ENCODE data around the gene UGP2. TPM values are rescaled to one million over a fixed set of nuclear protein-coding genes. Genes with fewer than 3 reads are reported as not detected.
"Not testable (repeated sequence)": the region's sequence is repeated elsewhere in the genome, so short reads cannot be mapped to it uniquely, and the experiment has no call there.

UGP2 gene
- polyA plus RNA-seq (ENCODE audit: insufficient read depth in 1 of 5, insufficient read length in 5 of 5, low replicate concordance in 1 of 5) = 100 to 1,000 TPM in 3 of 5 donors, 10 to 100 TPM in 2; 83.6 to 114 (median 101) TPM
- long read RNA-seq, donor 1, transcript UGP2-201 (10 exons, 2,338 nt) = minor isoform, 11 of 47 reads
- long read RNA-seq, donor 1, transcript UGP2-202 (10 exons, 2,136 nt) = major isoform, 18 of 47 reads
- long read RNA-seq, donor 1, partial matches to known transcripts = 17 of 47 reads
- long read RNA-seq, donor 1, other reads (novel, unspliced or antisense) = 0 of 47 reads
- long read RNA-seq, donor 2, transcript UGP2-202 (10 exons, 2,136 nt) = major isoform, 15 of 28 reads
- long read RNA-seq, donor 2, partial matches to known transcripts = 9 of 28 reads
- long read RNA-seq, donor 2, other reads (novel, unspliced or antisense) = 0 of 28 reads
- long read RNA-seq, donor 3, transcript UGP2-201 (10 exons, 2,338 nt) = major isoform, 7 of 31 reads
- long read RNA-seq, donor 3, transcript UGP2-202 (10 exons, 2,136 nt) = minor isoform, 6 of 31 reads
- long read RNA-seq, donor 3, partial matches to known transcripts = 17 of 31 reads
- long read RNA-seq, donor 3, other reads (novel, unspliced or antisense) = 0 of 31 reads
- long read RNA-seq, donor 4, transcript UGP2-202 (10 exons, 2,136 nt) = major isoform, 7 of 8 reads
- long read RNA-seq, donor 4, partial matches to known transcripts = 0 of 8 reads
- long read RNA-seq, donor 4, other reads (novel, unspliced or antisense) = 0 of 8 reads
- long read RNA-seq, donor 5, transcript UGP2-201 (10 exons, 2,338 nt) = minor isoform, 5 of 63 reads
- long read RNA-seq, donor 5, transcript UGP2-202 (10 exons, 2,136 nt) = major isoform, 15 of 63 reads
- long read RNA-seq, donor 5, partial matches to known transcripts = 43 of 63 reads
- long read RNA-seq, donor 5, other reads (novel, unspliced or antisense) = 0 of 63 reads
- long read RNA-seq, donor 6, transcript UGP2-202 (10 exons, 2,136 nt) = major isoform, 18 of 52 reads
- long read RNA-seq, donor 6, partial matches to known transcripts = 30 of 52 reads
- long read RNA-seq, donor 6, other reads (novel, unspliced or antisense) = 0 of 52 reads
- long read RNA-seq, donor 7, transcript UGP2-202 (10 exons, 2,136 nt) = major isoform, 24 of 29 reads
- long read RNA-seq, donor 7, partial matches to known transcripts = 0 of 29 reads
- long read RNA-seq, donor 7, other reads (novel, unspliced or antisense) = 0 of 29 reads
- long read RNA-seq, donor 8, partial matches to known transcripts = 7 of 13 reads
- long read RNA-seq, donor 8, other reads (novel, unspliced or antisense) = 0 of 13 reads

GRCh38 chr2:63841254-63842022 lies at the start of gene UGP2:
Gene UGP2 (plus strand): TSS chr2:63841896. CDS start chr2:63842186, 290 bp downstream.
- DNase-seq = peak; percentile 87 to 89

- DNase-seq = no peak
Observed at GRCh38 chr2:63792530-63792929, 49.2 kb upstream of the UGP2 start.

- DNase-seq = no peak
Observed at GRCh38 chr2:63796366-63796765, 45.3 kb upstream of the UGP2 start.

GRCh38 chr2:63796796-63797195 lies 44.9 kb upstream of the UGP2 start:
- no peak for DNase-seq

GRCh38 chr2:63801455-63801854 lies 40.2 kb upstream of the UGP2 start:
- DNase-seq = no peak

GRCh38 chr2:63805412-63805811 lies 36.3 kb upstream of the UGP2 start:
- DNase-seq = no peak

- DNase-seq = not testable (repeated sequence)
Observed at GRCh38 chr2:63808036-63808435, 33.7 kb upstream of the UGP2 start.

GRCh38 chr2:63808911-63809310 lies 32.8 kb upstream of the UGP2 start:
- not testable (repeated sequence) for DNase-seq

GRCh38 chr2:63811063-63811462 lies 30.6 kb upstream of the UGP2 start:
- DNase-seq = no peak

- not testable (repeated sequence) for DNase-seq
Observed at GRCh38 chr2:63811870-63812269, 29.8 kb upstream of the UGP2 start.

GRCh38 chr2:63814114-63814513 lies 27.6 kb upstream of the UGP2 start:
- DNase-seq = no peak

- no peak for DNase-seq
Observed at GRCh38 chr2:63817382-63817781, 24.3 kb upstream of the UGP2 start.

GRCh38 chr2:63818271-63818670 lies 23.4 kb upstream of the UGP2 start:
- DNase-seq = no peak

GRCh38 chr2:63819256-63819655 lies 22.4 kb upstream of the UGP2 start:
- DNase-seq = no peak

GRCh38 chr2:63819765-63820717 lies 21.7 kb upstream of the UGP2 start:
- peak in 1 of 2 donors; percentile 24 for DNase-seq

GRCh38 chr2:63820969-63821368 lies 20.7 kb upstream of the UGP2 start:
- no peak for DNase-seq

GRCh38 chr2:63821396-63821795 lies 20.3 kb upstream of the UGP2 start:
- no peak for DNase-seq

GRCh38 chr2:63822478-63822877 lies 19.2 kb upstream of the UGP2 start:
- DNase-seq = no peak

- no peak for DNase-seq
Observed at GRCh38 chr2:63827749-63828148, 13.9 kb upstream of the UGP2 start.

GRCh38 chr2:63831176-63831575 lies 10.5 kb upstream of the UGP2 start:
- no peak for DNase-seq
